ENCODE results near the gene CLDN24. TPM values are rescaled to one million over a fixed set of nuclear protein-coding genes. Genes with fewer than 3 reads are reported as not detected.

Gene CLDN24
- total and polyA plus RNA-seq, 2 donors (not counting 3 experiments of a cell fraction or from before 2014, with no cell fraction given): not detected

DNA sequence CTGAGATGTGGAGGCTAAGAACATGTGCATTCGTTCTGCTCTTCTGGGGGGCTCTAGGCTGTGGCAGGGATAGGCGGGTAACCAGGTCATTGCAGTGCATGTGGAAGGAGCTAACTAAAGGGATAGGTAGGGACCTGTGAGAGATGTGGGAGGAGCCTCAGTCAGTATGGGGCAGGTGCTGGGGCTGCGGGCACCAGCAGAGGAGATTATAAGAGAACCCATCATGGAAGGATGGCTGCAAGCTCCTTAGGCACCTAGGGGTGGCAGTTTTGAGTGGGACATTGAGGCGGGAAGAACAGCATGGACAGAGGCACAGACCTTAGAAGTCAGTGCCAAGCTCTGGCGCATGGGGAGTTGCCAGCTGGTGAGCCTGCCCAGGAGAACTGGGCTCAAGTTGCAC is 9.4 kb downstream of the CLDN24 start:
- H3K27ac ChIP-seq (ENCODE audit: insufficient read depth, low read depth, low read length): no peak overlapping the region
- dilution Hi-C loops (cut with MboI; ENCODE audit: extremely low pct_ligation_motif_present, low sequenced_read_pairs) (no loop called here), intact Hi-C loops (cut with micrococcal nuclease) (no loop called here)
- H3K9ac ChIP-seq (replicated peaks; ENCODE audit: extremely low read depth, insufficient read depth, low read length): no peak overlapping the region
- BruUV-seq (replicated peaks): no TSS peak
- H3K4me3 ChIP-seq (replicated peaks in 1 of 3; ENCODE audit: insufficient read depth in 1 of 3, low read depth in 1 of 3, low read length in 3 of 3): no peak overlapping the region
- no peak overlapping the region for H2AFZ ChIP-seq (ENCODE audit: low read depth, low read length)
- H3K4me2 ChIP-seq (ENCODE audit: insufficient read depth, low read length): no peak overlapping the region
- FAIRE-seq (no peak), DNase-seq (ENCODE audit: low read depth, low spot score) (no peak)
- no peaks in the 10 kb centered on the region for H4K20me1 ChIP-seq (replicated peaks; ENCODE audit: control insufficient read depth, extremely low read depth, insufficient read depth, low read length)
- CTCF ChIA-PET: no interaction called here
- H3K9me1 ChIP-seq (replicated peaks; ENCODE audit: control insufficient read depth, extremely low read depth, insufficient read depth, low read length): no peaks in the 10 kb centered on the region
- POLR2A ChIA-PET: no interaction called here
- H3K27me3 ChIP-seq (ENCODE audit: control insufficient read depth in 2 of 2, insufficient read depth in 2 of 2, low read length in 2 of 2): no peaks in the 10 kb centered on the region
- TF ChIP-seq POLR2AphosphoS5 (IDR thresholded peaks at IDR 0.05; ENCODE audit: insufficient read depth, low read depth, low read length): no peak
- no peak for TF ChIP-seq JUN (IDR thresholded peaks at IDR 0.05; ENCODE audit: borderline replicate concordance, insufficient read depth, insufficient read length, low read depth)
- TF ChIP-seq FOS (IDR thresholded peaks at IDR 0.05; ENCODE audit: borderline replicate concordance, insufficient read depth, low read length): no peak
- no peak for TF ChIP-seq GATA2 (IDR thresholded peaks at IDR 0.05; ENCODE audit: insufficient read depth, insufficient read length, low read depth, low read length)
- no peak for TF ChIP-seq MYC (IDR thresholded peaks at IDR 0.05; ENCODE audit: low read depth, low read length)
- TF ChIP-seq CTCF (IDR thresholded peaks at IDR 0.05; ENCODE audit: extremely low read depth in 1 of 2, insufficient read depth in 1 of 2, low read depth in 1 of 2, low read length in 2 of 2): no peak
- no peak for TF ChIP-seq POLR2A (IDR thresholded peaks at IDR 0.05; ENCODE audit: low read depth, low read length)
- TF ChIP-seq, protein P1, sequence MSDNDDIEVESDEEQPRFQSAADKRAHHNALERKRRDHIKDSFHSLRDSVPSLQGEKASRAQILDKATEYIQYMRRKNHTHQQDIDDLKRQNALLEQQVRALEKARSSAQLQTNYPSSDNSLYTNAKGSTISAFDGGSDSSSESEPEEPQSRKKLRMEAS (IDR thresholded peaks at IDR 0.05; ENCODE audit: insufficient read depth, insufficient read length): no peak
- no peak for TF ChIP-seq EZH2 (IDR thresholded peaks at IDR 0.05; ENCODE audit: borderline replicate concordance, low read depth, low read length, severe bottlenecking)
- peaks cover 0 to 11% of the 10 kb centered on the region in 2 experiments for H3K36me3 ChIP-seq (ENCODE audit: control insufficient read depth in 2 of 2, extremely low read depth in 1 of 2, insufficient read depth in 2 of 2, low read length in 2 of 2)
- no peaks in the 10 kb centered on the region for H3K79me2 ChIP-seq (ENCODE audit: control insufficient read depth, insufficient read depth, low read length)
- H3K9me3 ChIP-seq (replicated peaks; ENCODE audit: control insufficient read depth, insufficient read depth, low read length): no peaks in the 10 kb centered on the region
- no peaks in the 10 kb centered on the region for H3K4me1 ChIP-seq (ENCODE audit: control insufficient read depth, extremely low read depth, insufficient read depth, low read length)
